ENCODE data around the gene RCOR1. TPM values are rescaled to one million over a fixed set of nuclear protein-coding genes. Genes with fewer than 3 reads are reported as not detected.
"Not testable (repeated sequence)": the region's sequence is repeated elsewhere in the genome, so short reads cannot be mapped to it uniquely, and the experiment has no call there.

RCOR1 gene
- polyA plus RNA-seq, 1 donor = 44.0 TPM

- peak; percentile 25 for DNase-seq
Observed at GRCh38 chr14:102749393-102750305, 157.2 kb downstream of the RCOR1 start.

GRCh38 chr14:102750376-102750775, 157.9 kb downstream of the RCOR1 start:
- no peak for DNase-seq

- DNase-seq = no peak
Observed at GRCh38 chr14:102751088-102751487, 158.6 kb downstream of the RCOR1 start.

GRCh38 chr14:102752239-102752847, 159.9 kb downstream of the RCOR1 start:
- DNase-seq = no peak

- no peak for DNase-seq
Observed at GRCh38 chr14:102754370-102755262, 162.2 kb downstream of the RCOR1 start.

- no peak for DNase-seq
Observed at GRCh38 chr14:102757646-102758045, 165.2 kb downstream of the RCOR1 start.

GRCh38 chr14:102758087-102758486, 165.6 kb downstream of the RCOR1 start:
- DNase-seq = no peak

GRCh38 chr14:102759456-102760187, 167.2 kb downstream of the RCOR1 start:
- DNase-seq = no peak

GRCh38 chr14:102760496-102761193, 168.2 kb downstream of the RCOR1 start:
- no peak for DNase-seq

- DNase-seq = no peak
Observed at GRCh38 chr14:102761206-102761605, 168.8 kb downstream of the RCOR1 start.

GRCh38 chr14:102764220-102764671, 171.8 kb downstream of the RCOR1 start:
- no peak for DNase-seq

GRCh38 chr14:102765770-102766169, 173.3 kb downstream of the RCOR1 start:
- DNase-seq = not testable (repeated sequence)

GRCh38 chr14:102768223-102769048, 176.0 kb downstream of the RCOR1 start:
- no peak for DNase-seq

- no peak for DNase-seq
Observed at GRCh38 chr14:102769049-102769327, 176.5 kb downstream of the RCOR1 start.

- DNase-seq = no peak
Observed at GRCh38 chr14:102770147-102771123, 178.0 kb downstream of the RCOR1 start.

- no peak for DNase-seq
Observed at GRCh38 chr14:102771144-102771543, 178.7 kb downstream of the RCOR1 start.

- no peak for DNase-seq
Observed at GRCh38 chr14:102772781-102773570, 180.5 kb downstream of the RCOR1 start.

Data from left kidney (tissue), 2 donors.